ENCODE results near the gene IFNA6.
"Not testable (repeated sequence)": the region's sequence is repeated elsewhere in the genome, so short reads cannot be mapped to it uniquely, and the experiment has no call there.

Gene IFNA6

DNA sequence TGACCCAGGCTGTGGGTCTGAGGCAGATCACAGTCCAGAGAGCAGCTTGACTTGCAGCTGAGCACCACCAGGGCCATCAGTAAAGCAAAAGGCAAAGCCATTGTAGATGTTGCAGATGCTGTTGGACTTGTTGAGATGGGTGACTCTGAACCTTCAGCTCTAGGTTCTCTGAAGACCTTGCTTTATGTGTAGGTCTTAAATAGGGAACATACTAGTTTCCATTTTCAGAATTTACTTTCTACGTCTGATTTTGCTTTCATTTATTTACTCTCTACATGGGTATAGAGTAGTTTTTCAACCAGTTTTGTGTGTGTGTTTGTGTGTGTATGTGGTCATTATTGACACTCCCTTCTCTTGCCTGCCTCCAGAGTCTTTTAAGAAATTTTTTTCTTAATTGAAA is at the start of gene IFNA6:
Gene IFNA6 (minus strand): TSS at position 101 of the 400 bp plus-strand sequence. CDS start 0 bp downstream, at position 101.
- no peak for DNase-seq

DNA sequence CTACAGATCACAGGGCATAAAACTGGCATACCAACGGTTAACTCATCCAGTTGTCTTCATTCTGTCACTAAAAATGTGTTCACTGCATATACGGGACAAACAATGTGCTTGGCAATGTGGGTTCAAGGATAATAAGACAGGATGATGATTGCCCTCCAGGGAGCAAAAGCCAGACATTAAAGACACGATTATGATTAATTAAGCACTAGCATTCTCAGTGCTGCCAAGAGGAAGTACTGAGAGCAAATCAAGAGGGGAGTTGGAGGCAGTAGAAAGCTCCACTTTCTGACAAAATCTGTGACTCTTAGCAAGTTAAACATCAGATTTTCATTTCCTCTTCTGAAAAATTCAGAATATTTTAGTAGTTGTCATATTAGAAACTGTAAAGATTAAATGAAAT is 49.3 kb upstream of the IFNA6 start:
- DNase-seq = no peak

- DNase-seq = no peak
Observed at GRCh38 chr9:21398955-21399489, 48.3 kb upstream of the IFNA6 start.

GRCh38 chr9:21395778-21396717 is 45.4 kb upstream of the IFNA6 start:
- peak; percentile 38 to 55 for DNase-seq

- DNase-seq = no peak
Observed at GRCh38 chr9:21392270-21392669, 41.6 kb upstream of the IFNA6 start.

DNA sequence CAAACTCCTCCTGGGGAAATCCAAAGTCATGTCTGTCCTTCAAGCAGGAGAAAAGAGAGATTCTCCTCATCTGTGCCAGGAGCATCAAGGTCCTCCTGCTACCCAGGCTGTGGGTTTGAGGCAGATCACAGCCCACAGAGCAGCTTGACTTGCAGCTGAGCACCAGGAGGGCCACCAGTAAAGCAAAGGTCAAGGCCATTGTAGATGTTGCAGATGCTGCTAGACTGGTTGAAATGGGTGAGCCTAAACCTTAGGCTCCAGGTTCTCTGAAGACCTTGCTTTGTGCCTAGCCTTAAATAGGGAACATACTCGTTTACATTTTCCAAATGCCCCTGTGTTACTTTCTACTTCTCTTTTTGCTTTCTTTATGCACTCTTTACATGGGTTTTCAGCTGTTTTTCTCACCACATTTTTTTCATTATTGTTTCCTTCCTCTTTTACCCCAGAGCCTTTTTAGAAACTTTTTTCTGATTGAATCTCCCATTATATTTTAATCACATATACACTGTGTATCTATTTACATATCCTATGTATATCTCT is 34.5 kb upstream of the IFNA6 start, which contains the start of gene IFNA2:
Gene IFNA2 (minus strand): TSS at position 268 of the 540 bp plus-strand sequence. CDS start 69 bp downstream, at position 199.
- DNase-seq = no peak

DNA sequence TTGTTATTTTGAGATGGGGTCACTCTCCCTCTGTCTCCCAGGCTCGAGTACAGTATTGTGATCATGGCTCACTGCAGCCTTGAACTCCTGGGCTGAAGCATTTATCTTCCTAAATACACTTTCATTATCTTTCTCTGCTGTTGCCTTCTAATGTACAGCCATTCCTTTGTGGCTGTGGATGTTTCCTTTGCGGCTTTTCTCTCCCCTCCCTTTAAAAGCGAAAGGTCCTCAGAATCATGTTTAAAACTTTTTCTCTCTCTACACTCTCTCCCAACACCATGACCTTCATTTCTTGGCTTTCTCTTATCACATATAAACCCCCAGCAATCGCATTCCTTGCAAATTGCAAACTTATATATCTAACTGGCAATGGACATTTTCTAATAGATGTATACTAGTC is 32.9 kb upstream of the IFNA6 start:
- no peak for DNase-seq

- DNase-seq = no peak
Observed at GRCh38 chr9:21381448-21382339, 31.0 kb upstream of the IFNA6 start.

DNA sequence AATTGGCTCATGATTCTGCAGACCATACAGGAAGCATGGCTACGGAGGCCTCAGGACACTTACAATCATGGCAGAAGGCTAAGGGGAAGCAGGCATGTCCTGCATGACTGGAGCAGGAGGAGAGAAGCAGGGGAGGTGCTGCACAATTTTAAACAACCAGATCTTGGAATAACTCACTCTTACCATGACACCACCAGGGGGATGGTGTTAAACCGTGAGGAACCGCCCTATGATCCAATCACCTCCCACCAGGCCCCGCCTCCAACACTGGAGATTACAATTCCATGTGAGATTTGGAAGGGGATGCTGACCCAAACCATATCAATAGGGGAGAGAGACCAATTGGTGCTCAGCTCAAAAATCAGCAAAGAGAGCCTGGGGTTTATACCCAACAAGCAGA is 20.8 kb upstream of the IFNA6 start:
- DNase-seq = not testable (repeated sequence)

DNA sequence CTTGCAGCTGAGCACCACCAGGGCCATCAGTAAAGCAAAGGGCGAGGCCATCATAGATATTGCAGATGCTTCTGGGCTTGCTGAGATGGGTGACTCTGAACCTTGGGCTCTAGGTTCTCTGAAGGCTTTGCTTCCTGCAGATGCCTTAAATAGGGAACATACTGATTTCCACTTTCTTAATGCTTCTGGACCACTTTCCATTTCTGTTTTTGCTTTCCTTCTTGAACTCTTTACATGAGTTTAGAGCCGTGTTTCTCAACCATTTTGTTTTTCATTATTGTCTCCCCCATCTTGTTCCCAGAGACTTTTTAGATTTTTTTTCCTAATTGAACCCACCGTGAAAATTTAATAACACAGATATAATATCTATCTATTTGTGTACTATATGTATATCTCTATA is 17.3 kb upstream of the IFNA6 start, which contains the start of gene IFNA13:
Gene IFNA13 (minus strand): TSS at position 101 of the 400 bp plus-strand sequence. CDS start 47 bp downstream, at position 54.
- DNase-seq = no peak

- DNase-seq = not testable (repeated sequence)
Observed at GRCh38 chr9:21367169-21367568, 16.5 kb upstream of the IFNA6 start.

GRCh38 chr9:21362287-21362686 is 11.6 kb upstream of the IFNA6 start:
- DNase-seq = no peak

- no peak for DNase-seq
Observed at GRCh38 chr9:21357479-21358460, 7.1 kb upstream of the IFNA6 start.

GRCh38 chr9:21348430-21348970 is 2.2 kb downstream of the IFNA6 start:
- no peak for DNase-seq

- DNase-seq = no peak
Observed at GRCh38 chr9:21340735-21341134, 10.0 kb downstream of the IFNA6 start.

DNA sequence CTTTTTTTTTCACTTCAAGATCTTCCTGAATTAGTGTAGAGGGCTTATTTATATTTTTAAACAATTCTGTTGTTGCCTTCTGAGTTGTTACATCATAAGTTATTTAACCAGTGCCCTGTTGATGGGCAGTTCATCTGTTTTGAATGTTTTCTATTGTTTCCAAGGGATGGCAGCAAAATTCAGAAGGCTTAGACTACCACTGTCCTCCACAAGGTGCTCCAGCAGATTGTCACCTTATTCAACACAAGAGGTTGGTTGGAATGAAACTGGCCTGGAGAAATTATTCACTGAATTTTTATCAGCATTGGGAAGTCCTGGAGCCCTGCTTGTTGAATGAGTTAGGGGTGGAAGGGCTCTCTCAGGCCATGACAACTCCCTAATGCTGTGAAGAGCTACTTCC is 14.2 kb downstream of the IFNA6 start:
- no peak for DNase-seq

DNA sequence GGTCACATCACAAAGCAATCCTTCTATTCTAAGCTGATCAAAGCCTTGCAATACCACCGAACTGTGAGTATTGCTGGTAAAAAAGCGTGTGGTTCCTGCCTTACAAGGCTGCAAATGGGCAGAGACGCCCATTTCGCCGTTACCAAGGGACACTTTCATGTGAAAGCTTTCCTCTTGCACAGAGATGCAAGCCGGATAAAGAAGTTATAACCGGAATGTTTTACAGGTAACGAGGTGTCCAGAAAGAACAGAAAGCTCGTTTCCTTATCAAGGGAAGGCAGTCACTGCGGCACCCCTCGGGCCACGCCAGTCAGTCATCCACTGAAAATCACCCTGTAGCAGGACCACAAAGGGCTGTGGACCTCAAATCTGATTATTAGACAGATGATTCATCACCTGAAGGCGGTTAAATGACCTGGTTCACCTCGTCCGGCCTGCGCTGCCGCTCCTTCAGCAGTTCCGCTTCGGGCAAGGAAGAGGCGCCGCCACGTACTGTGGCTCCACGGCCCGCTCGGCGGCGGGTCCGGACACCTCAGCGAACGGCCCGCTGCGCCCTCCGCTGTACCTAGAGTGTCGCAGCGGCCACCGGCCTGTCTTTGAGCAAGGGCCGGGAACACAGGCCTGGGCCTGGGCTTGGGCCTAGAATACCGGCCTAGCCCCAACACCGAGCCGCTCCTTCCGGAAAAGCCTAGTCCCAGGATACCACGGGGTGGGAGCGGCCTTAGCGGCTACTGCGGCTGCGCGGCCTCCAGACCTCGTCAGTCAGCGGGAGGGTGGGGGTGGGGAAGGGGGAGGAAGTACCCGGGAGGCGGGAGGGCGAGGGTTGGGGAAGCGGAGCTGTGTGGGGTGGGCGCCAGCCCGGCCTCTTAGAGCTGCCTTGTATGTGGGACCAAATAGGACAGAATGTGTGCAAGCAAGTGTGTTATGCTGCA is 15.7 kb downstream of the IFNA6 start, which contains the start of gene KLHL9:
Gene KLHL9 (minus strand): TSS at position 704 of the 932 bp plus-strand sequence. CDS start 545 bp downstream, at position 159.
- DNase-seq = peak; percentile 92 to 93

GRCh38 chr9:21333226-21333625 is 17.5 kb downstream of the IFNA6 start:
- no peak for DNase-seq

DNA sequence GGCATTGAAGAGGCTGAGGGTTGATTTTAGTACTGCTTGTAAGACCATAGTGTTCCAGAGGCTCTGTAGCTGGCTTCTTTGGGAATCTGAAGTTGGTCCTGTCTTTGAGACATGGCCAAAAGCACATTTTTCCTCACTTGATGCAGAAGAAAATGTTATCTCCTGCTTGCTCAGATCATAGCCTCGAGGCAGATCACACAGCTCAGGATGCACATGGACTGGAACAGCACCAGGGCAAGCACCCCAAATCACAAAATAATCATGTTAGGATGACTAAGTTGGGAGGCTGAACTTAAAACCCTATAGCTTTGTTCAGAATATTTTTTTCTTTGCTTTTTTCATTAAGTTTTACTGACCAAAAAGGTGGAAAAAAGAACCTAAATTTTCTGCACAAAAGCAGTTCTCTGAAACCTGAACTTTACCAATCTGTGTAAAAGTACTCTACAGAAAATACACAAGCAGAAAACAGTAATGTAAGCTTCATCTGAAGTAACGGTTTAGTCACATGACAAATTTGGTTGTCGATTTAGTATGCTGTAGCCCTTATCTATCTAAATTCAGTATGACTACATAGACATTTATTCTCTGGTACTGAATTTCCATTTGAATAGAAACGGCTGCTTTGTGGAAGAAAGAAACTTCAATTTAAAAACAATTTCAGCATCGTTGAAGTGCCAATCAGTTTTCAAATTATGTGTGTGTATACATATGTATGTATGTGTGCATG is 18.8 kb downstream of the IFNA6 start:
- no peak for DNase-seq

Data from hippocampal formation (tissue), 2 donors.